ENCODE data around the gene FASTKD3. TPM values are rescaled to one million over a fixed set of nuclear protein-coding genes. Genes with fewer than 3 reads are reported as not detected.

Gene FASTKD3
- total RNA-seq, 1 experiment from 2014 or later: 9.9 TPM

- no peaks in the 10 kb centered on the region for H3K36me3 ChIP-seq (ENCODE audit: control insufficient read depth, insufficient read depth, low read length)
- TF ChIP-seq POLR2AphosphoS5 (IDR thresholded peaks at IDR 0.05; ENCODE audit: low read depth, low read length) (no peak), TCF7L2 (IDR thresholded peaks at IDR 0.05; ENCODE audit: low read depth, low read length) (no peak), SIN3A (IDR thresholded peaks at IDR 0.05; ENCODE audit: borderline replicate concordance, insufficient read depth, low read depth, low read length) (no peak)
- TF ChIP-seq, protein P1, sequence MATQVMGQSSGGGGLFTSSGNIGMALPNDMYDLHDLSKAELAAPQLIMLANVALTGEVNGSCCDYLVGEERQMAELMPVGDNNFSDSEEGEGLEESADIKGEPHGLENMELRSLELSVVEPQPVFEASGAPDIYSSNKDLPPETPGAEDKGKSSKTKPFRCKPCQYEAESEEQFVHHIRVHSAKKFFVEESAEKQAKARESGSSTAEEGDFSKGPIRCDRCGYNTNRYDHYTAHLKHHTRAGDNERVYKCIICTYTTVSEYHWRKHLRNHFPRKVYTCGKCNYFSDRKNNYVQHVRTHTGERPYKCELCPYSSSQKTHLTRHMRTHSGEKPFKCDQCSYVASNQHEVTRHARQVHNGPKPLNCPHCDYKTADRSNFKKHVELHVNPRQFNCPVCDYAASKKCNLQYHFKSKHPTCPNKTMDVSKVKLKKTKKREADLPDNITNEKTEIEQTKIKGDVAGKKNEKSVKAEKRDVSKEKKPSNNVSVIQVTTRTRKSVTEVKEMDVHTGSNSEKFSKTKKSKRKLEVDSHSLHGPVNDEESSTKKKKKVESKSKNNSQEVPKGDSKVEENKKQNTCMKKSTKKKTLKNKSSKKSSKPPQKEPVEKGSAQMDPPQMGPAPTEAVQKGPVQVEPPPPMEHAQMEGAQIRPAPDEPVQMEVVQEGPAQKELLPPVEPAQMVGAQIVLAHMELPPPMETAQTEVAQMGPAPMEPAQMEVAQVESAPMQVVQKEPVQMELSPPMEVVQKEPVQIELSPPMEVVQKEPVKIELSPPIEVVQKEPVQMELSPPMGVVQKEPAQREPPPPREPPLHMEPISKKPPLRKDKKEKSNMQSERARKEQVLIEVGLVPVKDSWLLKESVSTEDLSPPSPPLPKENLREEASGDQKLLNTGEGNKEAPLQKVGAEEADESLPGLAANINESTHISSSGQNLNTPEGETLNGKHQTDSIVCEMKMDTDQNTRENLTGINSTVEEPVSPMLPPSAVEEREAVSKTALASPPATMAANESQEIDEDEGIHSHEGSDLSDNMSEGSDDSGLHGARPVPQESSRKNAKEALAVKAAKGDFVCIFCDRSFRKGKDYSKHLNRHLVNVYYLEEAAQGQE (IDR thresholded peaks at IDR 0.05; ENCODE audit: insufficient read depth in 1 of 2, low read depth in 2 of 2, low read length in 1 of 2): no peak
- TF ChIP-seq, protein P2, sequence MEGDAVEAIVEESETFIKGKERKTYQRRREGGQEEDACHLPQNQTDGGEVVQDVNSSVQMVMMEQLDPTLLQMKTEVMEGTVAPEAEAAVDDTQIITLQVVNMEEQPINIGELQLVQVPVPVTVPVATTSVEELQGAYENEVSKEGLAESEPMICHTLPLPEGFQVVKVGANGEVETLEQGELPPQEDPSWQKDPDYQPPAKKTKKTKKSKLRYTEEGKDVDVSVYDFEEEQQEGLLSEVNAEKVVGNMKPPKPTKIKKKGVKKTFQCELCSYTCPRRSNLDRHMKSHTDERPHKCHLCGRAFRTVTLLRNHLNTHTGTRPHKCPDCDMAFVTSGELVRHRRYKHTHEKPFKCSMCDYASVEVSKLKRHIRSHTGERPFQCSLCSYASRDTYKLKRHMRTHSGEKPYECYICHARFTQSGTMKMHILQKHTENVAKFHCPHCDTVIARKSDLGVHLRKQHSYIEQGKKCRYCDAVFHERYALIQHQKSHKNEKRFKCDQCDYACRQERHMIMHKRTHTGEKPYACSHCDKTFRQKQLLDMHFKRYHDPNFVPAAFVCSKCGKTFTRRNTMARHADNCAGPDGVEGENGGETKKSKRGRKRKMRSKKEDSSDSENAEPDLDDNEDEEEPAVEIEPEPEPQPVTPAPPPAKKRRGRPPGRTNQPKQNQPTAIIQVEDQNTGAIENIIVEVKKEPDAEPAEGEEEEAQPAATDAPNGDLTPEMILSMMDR (IDR thresholded peaks at IDR 0.05): no peak
- ChIA-PET POLR2A (no interaction called here), CTCF (no interaction called here)
- BruUV-seq (replicated peaks): no TSS peak
- ATAC-seq (no peak), DNase-seq (ENCODE audit: low read depth, low spot score) (no peak)
- peaks cover 2% of the 10 kb centered on the region; the same call in 1 of the 2 replicates for H3K27me3 ChIP-seq (ENCODE audit: control insufficient read depth, insufficient read depth, low read length)
- no peaks in the 10 kb centered on the region for H3K9me3 ChIP-seq (ENCODE audit: control insufficient read depth, insufficient read depth, low read depth, low read length)
- in situ Hi-C loops (cut with HindIII; ENCODE audit: low pct_unique_long_range_greater_than_20kb, low sequenced_read_pairs): no loop called here
- H3K27ac ChIP-seq (ENCODE audit: low read length): no peak overlapping the region
- no peaks in the 10 kb centered on the region for H3K4me1 ChIP-seq (ENCODE audit: control insufficient read depth, insufficient read depth, low read length)
- H3K4me3 ChIP-seq (ENCODE audit: low read depth in 2 of 2, low read length in 2 of 2): no peak overlapping the region
- intact Hi-C loops (cut with micrococcal nuclease; ENCODE audit: unreplicated experiment): no loop called here
Measured at GRCh38 chr5:7834982-7835381, 33.8 kb downstream of the FASTKD3 start.

GRCh38 chr5:7828269-7828668 lies 40.6 kb downstream of the FASTKD3 start:
- H3K27ac ChIP-seq (ENCODE audit: low read length): no peak overlapping the region
- H3K9me3 ChIP-seq (ENCODE audit: control insufficient read depth, insufficient read depth, low read depth, low read length): no peaks in the 10 kb centered on the region
- BruUV-seq (replicated peaks): no TSS peak
- no peaks in the 10 kb centered on the region for H3K4me1 ChIP-seq (ENCODE audit: control insufficient read depth, insufficient read depth, low read length)
- TF ChIP-seq, protein P1 (IDR thresholded peaks at IDR 0.05; ENCODE audit: insufficient read depth in 1 of 2, low read depth in 2 of 2, low read length in 1 of 2): no peak
- TF ChIP-seq, protein P2 (IDR thresholded peaks at IDR 0.05): no peak
- TF ChIP-seq TCF7L2 (IDR thresholded peaks at IDR 0.05; ENCODE audit: low read depth, low read length): no peak
- peaks cover 6% of the 10 kb centered on the region for H3K27me3 ChIP-seq (ENCODE audit: control insufficient read depth, insufficient read depth, low read length)
- intact Hi-C loops (cut with micrococcal nuclease; ENCODE audit: unreplicated experiment): no loop called here
- H3K36me3 ChIP-seq (ENCODE audit: control insufficient read depth, insufficient read depth, low read length): no peaks in the 10 kb centered on the region
- no peak overlapping the region for H3K4me3 ChIP-seq (ENCODE audit: low read depth in 2 of 2, low read length in 2 of 2)
- CTCF ChIA-PET: no interaction called here
- no peak for ATAC-seq
- POLR2A ChIA-PET: no interaction called here
- no peak for DNase-seq (ENCODE audit: low read depth, low spot score)
- in situ Hi-C loops (cut with HindIII; ENCODE audit: low pct_unique_long_range_greater_than_20kb, low sequenced_read_pairs): no loop called here

Measured in Panc1 (cell line).